Activated CD4-positive, alpha-beta T cell treated with anti-CD3 and anti-CD28 coated beads, Interleukin-10, Interleukin-2, amounts not matched to agents 100 ng/mL and 50 ng/mL, durations not matched to agents 16 hours and 8 hours (primary cell): Measurements from ENCODE around the gene CCS.
"Not testable (repeated sequence)": the region's sequence is repeated elsewhere in the genome, so short reads cannot be mapped to it uniquely, and the experiment has no call there.

Source experiments
- DNase-seq: peaks from one replicate; pipeline ENCODE4 v3.0.0-alpha.2; 2020

The CCS gene, protein sequence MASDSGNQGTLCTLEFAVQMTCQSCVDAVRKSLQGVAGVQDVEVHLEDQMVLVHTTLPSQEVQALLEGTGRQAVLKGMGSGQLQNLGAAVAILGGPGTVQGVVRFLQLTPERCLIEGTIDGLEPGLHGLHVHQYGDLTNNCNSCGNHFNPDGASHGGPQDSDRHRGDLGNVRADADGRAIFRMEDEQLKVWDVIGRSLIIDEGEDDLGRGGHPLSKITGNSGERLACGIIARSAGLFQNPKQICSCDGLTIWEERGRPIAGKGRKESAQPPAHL

DNA sequence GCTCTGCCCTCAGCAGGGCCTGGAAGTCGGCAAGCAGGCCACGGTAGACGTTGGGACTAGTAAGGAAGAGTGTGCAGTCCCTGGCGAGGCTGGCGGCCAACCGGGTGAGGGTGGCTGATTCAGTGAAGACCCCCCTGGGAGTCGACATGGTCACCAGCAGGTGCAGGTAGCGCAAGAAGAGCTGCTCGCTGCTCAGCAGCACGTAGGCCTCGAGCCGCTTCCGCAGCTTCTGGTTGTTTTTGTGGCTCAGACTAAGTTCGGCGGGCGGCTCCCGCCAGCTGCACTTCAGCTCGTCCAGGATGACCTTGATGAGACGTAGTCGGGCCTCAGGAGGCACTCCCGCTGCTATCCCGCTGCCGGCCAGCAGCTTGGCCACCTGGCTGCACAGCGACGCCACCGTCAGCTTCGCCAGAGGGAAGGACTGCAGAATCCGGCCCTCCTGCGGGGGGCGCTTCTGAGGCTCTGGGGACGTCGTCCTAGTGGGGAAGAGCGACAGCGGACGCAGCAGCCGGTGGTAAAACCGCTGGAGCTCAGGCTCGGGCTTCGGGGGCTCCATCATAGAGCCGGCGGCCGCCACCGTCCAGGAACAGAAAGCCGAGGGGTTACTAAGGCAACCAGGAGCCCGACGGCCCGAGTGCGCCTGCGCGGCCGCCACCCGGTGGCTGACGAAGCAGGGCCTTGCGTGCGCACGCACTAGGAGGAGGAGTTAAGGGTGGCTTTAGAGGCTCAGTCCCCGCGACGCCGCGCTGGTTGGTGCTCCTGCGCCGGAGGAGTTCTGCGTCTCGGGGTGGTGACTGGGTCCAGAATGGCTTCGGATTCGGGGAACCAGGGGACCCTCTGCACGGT, at the start of gene CCS, which contains the start of gene CCDC87:
Gene CCS (plus strand): TSS at position 729 of the 846 bp plus-strand sequence. CDS start 77 bp downstream, at position 806.
Gene CCDC87 (minus strand): TSS at position 607 of the 846 bp plus-strand sequence. CDS start 48 bp downstream, at position 559.
- peak; percentile 99 for DNase-seq

DNA sequence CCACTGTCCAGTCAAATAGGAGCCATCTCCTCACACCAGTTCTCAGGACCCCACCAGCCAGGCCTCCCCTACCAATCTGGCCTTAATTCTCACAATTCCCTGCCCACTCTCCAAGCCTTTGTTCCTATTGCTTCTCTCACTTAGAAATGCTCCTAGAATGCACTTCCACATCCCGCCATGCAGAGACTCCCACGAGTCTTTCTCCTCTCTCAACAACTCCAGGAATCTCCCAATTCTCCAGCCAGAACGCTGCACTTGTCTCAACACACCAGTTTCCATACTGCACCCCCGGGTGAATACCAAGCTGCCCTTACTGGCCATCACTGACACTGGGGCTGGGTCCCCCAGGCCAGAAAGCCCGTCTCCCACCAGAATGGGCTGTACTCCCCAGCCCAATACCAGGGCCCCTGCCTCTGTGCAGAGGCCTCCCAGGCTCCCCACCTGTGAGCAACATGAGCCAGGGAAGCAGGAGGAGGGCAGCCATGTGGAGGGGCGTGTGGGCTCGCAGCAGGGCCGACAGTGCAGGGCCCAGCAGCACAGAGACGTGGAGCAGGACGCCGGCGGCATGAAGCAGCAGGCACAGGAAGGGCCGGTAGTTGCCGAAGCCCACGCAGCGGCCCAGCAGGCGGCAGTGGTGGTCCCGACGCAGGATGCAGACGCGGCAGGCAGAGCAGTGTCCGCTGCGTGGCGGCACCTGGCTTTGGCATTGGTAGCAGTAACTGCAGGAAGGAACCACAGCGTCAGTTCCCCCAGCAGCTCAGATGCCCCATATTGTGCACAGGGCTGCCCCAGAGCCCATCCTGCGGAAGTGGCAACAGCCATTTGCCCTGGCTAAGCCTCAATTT, 49.5 kb upstream of the CCS start:
- DNase-seq, result peak; percentile 77

DNA sequence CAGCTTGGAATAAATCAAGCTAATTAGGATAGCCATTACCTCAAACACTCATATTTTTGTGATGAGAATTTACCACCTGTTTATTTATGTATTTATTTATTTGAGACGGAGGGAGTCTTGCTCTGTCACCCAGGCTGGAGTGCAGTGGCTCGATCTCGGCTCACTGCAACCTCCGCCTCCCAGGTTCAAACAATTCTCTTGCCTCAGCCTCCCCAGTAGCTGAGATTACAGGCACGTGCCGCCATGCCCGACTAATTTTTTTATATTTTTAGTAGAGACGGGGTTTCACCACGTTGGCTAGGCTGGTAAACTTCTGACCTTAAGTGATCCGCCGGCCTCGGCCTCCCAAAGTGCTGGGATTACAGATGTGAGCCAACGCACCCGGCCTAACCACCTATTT, 48.0 kb upstream of the CCS start:
- DNase-seq, result not testable (repeated sequence)

DNA sequence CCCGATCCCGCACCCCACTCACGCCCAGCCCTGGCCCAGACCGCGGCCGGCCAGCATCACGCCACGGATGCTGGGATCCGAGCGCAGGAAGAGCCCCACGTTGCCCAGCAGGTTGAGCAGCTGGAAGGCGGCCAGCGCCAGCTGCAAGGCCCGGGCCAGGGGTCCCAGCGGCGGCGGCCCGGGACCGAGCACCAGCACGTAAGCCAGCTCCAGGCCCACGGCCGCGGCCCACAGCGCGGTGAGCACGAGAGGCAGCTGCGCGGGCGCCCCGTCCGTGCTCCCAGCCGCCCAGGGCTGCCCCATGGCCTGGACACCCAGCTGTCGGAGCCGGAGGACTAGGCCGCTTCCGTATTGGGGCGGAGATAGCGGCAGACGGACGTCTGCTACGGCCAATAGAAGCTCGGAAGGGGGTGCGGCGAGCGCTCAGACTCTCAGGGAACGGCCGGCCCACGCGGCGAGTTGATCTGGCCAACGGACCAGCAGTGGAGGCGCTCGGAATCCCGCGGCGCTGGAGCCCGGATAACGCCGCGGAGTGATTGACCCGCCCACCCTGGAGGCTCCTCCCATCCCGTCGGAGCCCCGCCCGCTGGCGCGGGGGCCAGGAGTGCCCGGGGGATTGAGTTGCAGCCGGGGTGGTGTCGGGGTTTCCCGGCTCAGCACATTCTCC, 47.2 kb upstream of the CCS start, which contains the start of gene ZDHHC24:
Gene ZDHHC24 (minus strand): TSS at position 348 of the 667 bp plus-strand sequence. CDS start 45 bp downstream, at position 303.
- DNase-seq, result peak; percentile 97

GRCh38 chr11:66546368-66546965, 46.5 kb upstream of the CCS start, which contains the start of gene ACTN3:
Gene ACTN3 (plus strand): TSS chr11:66546903. CDS start chr11:66546938, 35 bp downstream.
- DNase-seq, result peak; percentile 11

DNA sequence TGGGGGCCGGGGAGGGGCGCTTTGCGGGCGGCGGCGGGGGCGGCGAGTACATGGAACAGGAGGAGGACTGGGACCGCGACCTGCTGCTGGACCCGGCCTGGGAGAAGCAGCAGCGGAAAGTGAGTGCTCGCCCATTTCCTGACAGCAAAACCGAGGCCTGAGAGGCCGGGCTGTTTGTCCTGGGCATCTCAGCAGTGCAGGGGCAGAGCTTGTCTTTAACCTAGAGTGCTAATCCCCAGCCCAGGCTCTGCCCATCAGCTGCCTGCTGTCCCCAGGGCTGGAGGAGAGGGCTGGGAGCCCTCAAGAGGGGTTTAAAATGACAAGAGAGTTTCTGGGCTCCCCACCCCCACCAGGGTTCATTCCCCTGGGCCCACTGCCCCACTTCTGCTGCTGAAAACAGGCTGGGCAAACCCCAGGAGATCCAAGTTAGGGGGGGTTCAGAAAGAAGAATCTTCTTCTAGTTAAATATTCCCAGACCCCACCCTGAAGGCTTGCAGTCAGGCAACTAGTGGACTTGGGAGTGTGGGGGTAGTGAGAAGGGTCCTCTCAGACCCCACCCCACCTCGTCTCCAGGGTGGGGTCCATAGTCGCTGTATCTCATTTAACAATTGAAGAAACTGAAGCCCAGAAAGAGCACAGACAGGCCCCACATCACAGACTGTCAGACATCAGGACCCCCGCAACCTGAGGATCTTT, 45.9 kb upstream of the CCS start:
- DNase-seq, result no peak

DNA sequence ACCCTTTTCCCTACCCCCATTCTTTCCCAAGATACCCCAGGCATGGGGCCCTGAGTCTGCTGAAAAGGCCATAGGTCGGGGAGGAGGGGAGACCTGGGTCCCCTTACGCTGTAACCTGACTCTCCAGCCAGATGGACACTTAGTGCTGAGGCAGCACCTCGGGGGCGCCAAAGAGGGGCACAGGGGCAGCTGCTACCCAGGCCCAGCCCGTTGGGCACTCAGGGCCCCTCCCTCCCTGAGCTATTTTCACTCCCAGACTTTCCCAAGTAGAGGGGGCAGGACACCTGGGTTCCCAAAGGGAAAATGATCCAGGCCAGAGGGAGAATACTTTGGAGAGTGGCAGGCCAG, 45.3 kb upstream of the CCS start:
- no peak for DNase-seq

GRCh38 chr11:66548041-66548440, 44.9 kb upstream of the CCS start:
- no peak for DNase-seq

- DNase-seq, result no peak
These were observed 44.0 kb upstream of the CCS start for GRCh38 chr11:66548774-66549630.

GRCh38 chr11:66549696-66550095, 43.3 kb upstream of the CCS start:
- no peak for DNase-seq

DNA sequence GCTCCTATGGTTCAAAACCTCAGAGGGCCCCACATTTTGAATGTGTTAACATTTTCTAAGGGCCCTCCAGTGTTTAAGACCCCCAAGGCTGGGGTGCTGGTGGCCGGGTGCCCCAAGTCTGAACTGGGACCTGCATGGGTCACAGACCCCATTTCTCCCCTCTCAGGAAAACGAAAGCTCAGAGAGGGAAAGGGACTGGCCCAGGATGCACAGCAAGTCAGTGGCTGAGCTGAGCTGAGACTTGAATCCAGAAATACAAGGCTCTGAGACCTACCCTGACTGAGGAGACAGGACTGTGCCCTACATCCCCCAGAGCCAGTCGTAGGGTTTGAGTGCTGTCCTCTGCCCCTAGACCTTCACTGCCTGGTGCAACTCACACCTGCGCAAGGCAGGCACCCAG, 42.1 kb upstream of the CCS start:
- no peak for DNase-seq

DNA sequence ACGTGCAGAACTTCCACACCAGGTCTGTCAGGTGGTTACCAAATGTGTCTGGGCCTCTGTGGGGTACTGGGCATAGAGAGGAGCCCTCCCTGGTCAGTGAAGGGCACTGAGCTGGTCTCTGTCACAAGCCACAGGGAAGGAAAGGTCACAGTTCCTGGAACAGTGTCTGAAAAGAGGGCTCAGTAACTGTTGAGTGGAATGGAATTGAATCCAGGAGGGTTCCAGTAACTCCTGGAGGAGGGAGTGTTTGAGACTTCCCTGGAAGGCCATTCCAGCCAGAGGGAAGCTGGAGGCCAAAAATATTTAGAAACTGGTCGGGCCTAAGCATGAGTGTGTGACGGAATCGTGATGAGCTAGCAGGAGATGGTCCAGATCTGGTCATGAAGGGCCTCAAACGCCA, 38.4 kb upstream of the CCS start:
- no peak for DNase-seq

DNA sequence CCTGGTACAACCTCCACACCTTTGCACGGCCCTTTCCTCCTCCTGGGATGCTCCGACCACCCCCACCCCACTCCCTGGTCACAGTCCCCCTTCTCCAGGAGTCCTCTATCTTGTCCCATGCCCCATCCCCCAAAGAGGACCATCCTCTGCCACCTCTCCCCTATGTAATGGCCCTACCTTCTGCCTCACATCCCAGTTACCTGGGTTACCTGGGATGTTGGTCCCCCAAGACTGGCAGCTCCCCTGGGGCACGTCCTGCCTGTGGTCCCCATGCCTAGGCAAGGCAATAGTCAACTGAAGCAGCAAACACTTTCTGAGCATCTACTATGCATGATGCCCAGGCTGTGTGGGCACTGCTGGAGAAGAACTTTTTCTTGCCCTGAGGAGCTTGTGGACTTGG, 37.6 kb upstream of the CCS start:
- DNase-seq, result no peak

DNA sequence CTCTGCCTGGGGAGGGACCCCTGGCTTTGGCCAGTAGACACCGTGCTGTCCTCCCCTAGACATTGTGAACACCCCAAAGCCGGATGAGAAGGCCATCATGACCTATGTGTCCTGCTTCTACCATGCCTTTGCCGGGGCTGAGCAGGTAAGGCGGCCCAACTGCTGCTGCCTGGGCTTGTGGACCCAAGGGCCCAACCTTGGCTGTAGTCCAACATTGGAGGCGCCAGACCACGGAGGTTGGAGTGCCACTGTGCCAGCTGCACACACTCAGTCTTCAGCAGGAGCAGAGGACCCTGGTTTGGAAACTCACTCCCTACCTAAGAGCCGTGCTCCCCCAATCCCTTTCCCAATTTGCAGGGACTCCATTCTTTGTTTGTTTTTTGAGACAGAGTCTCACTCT, 36.9 kb upstream of the CCS start:
- DNase-seq, result no peak

DNA sequence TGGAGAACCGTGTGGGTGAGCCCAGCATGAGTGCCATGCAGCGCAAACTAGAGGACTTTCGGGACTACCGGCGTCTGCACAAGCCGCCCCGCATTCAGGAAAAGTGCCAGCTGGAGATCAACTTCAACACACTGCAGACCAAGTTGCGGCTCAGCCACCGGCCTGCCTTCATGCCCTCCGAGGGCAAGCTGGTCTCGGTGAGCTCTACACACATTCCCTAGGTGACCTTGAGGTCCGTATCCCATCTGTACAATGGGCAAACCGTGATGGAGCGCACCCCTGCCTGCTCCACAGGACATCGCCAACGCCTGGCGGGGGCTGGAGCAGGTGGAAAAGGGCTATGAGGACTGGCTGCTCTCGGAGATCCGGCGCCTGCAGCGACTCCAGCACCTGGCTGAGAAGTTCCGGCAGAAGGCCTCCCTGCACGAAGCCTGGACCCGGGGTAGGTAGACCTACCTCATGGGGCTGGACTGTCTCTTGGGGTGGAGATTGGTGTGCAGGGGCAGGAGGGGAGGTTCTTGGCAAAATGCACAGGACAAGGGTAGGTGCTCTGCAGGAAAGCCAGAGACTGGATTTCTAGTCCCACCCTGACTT, 35.2 kb upstream of the CCS start:
- no peak for DNase-seq

DNA sequence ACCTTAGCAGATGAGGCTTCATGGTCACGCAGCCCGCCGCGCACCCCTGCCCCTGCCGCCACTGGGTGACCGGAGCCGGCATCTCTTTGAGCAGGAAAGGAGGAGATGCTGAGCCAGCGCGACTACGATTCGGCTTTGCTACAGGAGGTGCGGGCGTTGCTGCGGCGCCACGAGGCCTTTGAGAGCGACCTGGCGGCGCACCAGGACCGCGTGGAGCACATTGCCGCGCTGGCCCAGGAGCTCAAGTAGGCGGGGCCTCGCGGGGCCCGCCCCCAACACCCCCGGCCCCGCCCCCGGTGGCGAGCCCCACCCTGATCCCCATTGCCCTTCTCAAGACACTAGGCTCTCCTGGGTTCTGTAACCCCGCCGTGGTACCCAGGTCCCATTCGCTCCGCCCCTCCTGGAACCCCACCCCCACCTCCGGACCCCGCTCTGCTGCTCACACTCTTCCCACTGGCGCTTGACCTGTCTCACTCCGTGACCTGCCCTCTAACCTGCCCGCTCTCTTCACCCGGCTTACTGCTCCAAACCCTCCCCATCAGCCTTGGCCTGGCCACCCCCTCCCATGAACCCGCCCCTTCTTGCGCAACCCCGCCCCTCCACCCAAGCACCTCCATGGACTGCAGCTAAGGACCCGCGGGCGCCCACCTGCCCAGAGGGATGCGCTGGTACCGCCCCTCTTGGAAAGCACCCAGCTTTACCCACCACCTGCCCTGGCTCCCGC, 33.7 kb upstream of the CCS start:
- DNase-seq, result peak; percentile 17

DNA sequence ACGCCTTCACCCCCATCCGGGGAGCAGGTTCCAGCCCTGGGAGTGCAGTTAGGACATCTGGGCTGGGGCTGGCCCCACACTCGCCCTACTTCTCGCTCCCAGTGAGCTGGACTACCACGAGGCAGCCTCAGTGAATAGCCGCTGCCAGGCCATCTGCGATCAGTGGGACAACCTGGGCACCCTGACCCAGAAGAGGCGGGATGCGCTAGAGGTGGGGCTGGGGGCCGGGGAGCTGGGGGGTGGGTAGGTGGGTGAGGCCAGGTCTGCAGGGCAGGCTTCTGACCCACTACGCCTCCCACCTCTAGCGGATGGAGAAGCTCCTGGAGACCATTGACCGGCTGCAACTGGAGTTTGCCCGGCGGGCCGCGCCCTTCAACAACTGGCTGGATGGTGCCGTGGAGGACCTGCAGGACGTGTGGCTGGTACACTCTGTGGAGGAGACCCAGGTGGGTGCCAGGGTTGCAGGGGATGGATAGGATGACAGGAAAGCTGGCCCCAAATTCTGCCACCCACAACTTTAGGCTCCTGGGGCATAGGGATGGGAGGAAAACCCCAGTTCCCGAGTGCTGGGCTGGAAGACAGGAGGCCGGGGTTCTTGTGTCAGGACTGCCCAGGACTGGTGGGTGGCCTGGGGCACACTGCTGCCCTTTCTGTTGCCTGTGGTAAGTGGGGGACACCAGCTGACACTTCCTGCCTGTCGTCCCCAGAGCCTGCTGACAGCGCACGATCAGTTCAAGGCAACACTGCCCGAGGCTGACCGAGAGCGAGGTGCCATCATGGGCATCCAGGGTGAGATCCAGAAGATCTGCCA, 32.9 kb upstream of the CCS start:
- no peak for DNase-seq
